ENCODE results near the gene SETD7. TPM values are rescaled to one million over a fixed set of nuclear protein-coding genes. Genes with fewer than 3 reads are reported as not detected.
"Not testable (repeated sequence)": the region's sequence is repeated elsewhere in the genome, so short reads cannot be mapped to it uniquely, and the experiment has no call there.

SETD7 gene
- total RNA-seq, 1 experiment from 2014 or later: 32.2 TPM

DNA sequence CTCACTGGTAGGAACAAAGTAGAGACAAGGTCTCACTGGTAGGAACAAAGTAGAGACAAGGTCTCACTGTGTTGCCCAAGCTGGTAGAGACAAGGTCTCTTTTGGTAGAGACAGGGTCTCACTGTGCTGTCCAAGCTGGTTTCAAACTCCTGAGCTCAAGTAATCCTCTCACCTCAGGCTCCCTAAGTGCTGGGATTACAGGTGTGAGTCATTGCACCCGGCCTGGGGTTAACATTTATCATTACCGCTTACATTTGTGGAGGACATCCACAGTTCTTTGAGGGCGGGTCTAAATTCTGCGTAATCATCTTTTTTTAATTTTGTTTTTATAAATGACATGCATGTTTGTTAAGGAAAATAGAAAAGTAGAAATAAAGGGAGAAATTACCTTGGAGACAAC is 90.1 kb downstream of the SETD7 start:
- H3K9me3 ChIP-seq: peaks cover 13% of the 10 kb centered on the region
- Mint-ChIP-seq H3K27ac (ENCODE audit: unreplicated experiment) (no peak overlapping the region), H3K27me3 (ENCODE audit: insufficient read depth, unreplicated experiment) (no peaks in the 10 kb centered on the region), H3K4me3 (ENCODE audit: unreplicated experiment) (no peak overlapping the region), H3K4me1 (ENCODE audit: low read depth, unreplicated experiment) (peaks cover 17% of the 10 kb centered on the region), H3K9me3 (ENCODE audit: unreplicated experiment) (peaks cover 18% of the 10 kb centered on the region), H3K36me3 (ENCODE audit: insufficient read depth, unreplicated experiment) (peaks cover 17% of the 10 kb centered on the region)
- no peaks in the 10 kb centered on the region for H3K36me3 ChIP-seq (ENCODE audit: control insufficient read depth, insufficient read depth, low read length)
- no peak for DNase-seq
- TF ChIP-seq, protein P1, sequence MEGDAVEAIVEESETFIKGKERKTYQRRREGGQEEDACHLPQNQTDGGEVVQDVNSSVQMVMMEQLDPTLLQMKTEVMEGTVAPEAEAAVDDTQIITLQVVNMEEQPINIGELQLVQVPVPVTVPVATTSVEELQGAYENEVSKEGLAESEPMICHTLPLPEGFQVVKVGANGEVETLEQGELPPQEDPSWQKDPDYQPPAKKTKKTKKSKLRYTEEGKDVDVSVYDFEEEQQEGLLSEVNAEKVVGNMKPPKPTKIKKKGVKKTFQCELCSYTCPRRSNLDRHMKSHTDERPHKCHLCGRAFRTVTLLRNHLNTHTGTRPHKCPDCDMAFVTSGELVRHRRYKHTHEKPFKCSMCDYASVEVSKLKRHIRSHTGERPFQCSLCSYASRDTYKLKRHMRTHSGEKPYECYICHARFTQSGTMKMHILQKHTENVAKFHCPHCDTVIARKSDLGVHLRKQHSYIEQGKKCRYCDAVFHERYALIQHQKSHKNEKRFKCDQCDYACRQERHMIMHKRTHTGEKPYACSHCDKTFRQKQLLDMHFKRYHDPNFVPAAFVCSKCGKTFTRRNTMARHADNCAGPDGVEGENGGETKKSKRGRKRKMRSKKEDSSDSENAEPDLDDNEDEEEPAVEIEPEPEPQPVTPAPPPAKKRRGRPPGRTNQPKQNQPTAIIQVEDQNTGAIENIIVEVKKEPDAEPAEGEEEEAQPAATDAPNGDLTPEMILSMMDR (IDR thresholded peaks at IDR 0.05; ENCODE audit: insufficient read depth in 1 of 2, low read depth in 1 of 2, low read length in 1 of 2, severe bottlenecking in 1 of 2, unreplicated experiment in 1 of 2): no peak
- intact Hi-C loops (cut with micrococcal nuclease; ENCODE audit: unreplicated experiment): no loop called here
- POLR2A ChIA-PET: no interaction called here
- CTCF ChIA-PET: no interaction called here
- no peaks in the 10 kb centered on the region for H3K27me3 ChIP-seq (replicated peaks; ENCODE audit: control insufficient read depth, insufficient read depth, low read length)
- no peak overlapping the region for H3K4me3 ChIP-seq (ENCODE audit: low read depth, low read length)
- no TSS peak for BruUV-seq (replicated peaks)
- peaks cover 13% of the 10 kb centered on the region for H3K4me1 ChIP-seq

DNA sequence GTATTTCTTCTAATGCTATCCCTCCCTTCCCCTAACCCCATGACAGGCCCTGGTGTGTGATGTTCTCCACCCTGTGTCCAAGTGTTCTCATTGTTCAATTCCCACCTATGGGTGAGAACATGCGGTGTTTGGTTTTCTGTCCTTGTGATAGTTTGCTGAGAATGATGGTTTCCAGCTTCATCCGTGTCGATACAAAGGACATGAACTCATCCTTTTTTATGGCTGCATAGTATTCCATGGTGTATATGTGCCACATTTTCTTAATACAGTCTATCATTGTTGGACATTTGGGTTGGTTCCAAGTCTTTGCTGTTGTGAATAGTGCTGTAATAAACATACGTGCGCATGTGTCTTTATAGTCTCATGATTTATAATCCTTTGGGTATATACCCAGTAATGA is 91.5 kb downstream of the SETD7 start:
- not testable (repeated sequence) for H3K27ac Mint-ChIP-seq (ENCODE audit: unreplicated experiment)

DNA sequence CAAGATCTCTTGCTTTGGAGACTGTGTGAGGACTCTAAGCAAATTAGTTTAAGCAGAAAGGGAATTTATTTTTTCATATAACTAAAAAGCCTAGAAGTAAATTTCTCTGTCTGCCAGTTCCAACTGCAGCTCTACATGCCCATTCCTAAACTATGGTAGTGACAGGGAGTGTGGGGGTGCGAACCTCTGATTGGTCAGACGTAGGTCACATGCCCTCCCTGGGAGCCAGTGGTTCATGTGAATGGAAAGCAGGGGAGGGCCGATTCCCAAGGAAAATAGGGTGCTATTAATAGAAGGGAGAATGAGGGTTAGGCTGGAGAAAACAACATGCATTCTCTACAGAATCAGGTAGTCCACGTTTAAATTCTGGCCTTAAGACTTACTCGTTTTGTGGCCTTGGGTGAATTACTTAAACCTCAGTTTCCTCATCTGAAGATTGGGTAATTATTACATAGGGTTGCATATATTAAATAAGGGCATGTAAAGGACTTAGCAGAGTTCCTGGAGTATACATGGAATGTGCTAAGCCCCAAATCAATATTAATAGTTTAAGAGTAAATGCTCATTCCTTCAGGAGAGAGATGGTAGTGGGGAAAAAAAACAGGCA is 94.9 kb downstream of the SETD7 start:
- no peak overlapping the region for H3K4me3 Mint-ChIP-seq (ENCODE audit: unreplicated experiment)
- intact Hi-C loops (cut with micrococcal nuclease; ENCODE audit: unreplicated experiment): no loop called here
- peaks cover 38% of the 10 kb centered on the region for H3K4me1 Mint-ChIP-seq (ENCODE audit: low read depth, unreplicated experiment)

More for the DNA sequence above, 91.5 kb downstream of the SETD7 start:
- DNase-seq; H3K4me3 Mint-ChIP-seq (ENCODE audit: unreplicated experiment); POLR2A ChIA-PET; H3K36me3 ChIP-seq (ENCODE audit: control insufficient read depth, insufficient read depth, low read length); H3K27me3 ChIP-seq (replicated peaks; ENCODE audit: control insufficient read depth, insufficient read depth, low read length); H3K4me3 ChIP-seq (ENCODE audit: low read depth, low read length); CTCF ChIA-PET; intact Hi-C loops (cut with micrococcal nuclease; ENCODE audit: unreplicated experiment); BruUV-seq (replicated peaks); H3K27me3 Mint-ChIP-seq (ENCODE audit: insufficient read depth, unreplicated experiment): not testable (repeated sequence)
- H3K4me1 ChIP-seq: peaks cover 21% of the 10 kb centered on the region
- Mint-ChIP-seq H3K9me3 (ENCODE audit: unreplicated experiment) (peaks cover 17% of the 10 kb centered on the region), H3K4me1 (ENCODE audit: low read depth, unreplicated experiment) (peaks cover 17% of the 10 kb centered on the region), H3K36me3 (ENCODE audit: insufficient read depth, unreplicated experiment) (peaks cover 12% of the 10 kb centered on the region)
- peaks cover 13% of the 10 kb centered on the region for H3K9me3 ChIP-seq

More for the DNA sequence above, 94.9 kb downstream of the SETD7 start:
- Histone ChIP-seq H3K27me3 (replicated peaks; ENCODE audit: control insufficient read depth, insufficient read depth, low read length) (no peaks in the 10 kb centered on the region), H3K4me3 (ENCODE audit: low read depth, low read length) (no peak overlapping the region), H3K9me3 (no peaks in the 10 kb centered on the region), H3K36me3 (ENCODE audit: control insufficient read depth, insufficient read depth, low read length) (no peaks in the 10 kb centered on the region), H3K4me1 (peaks cover 45% of the 10 kb centered on the region)
- no peaks in the 10 kb centered on the region for H3K27me3 Mint-ChIP-seq (ENCODE audit: insufficient read depth, unreplicated experiment)
- POLR2A ChIA-PET: no interaction called here
- no TSS peak for BruUV-seq (replicated peaks)
- no peak for DNase-seq
- TF ChIP-seq, protein P1 (IDR thresholded peaks at IDR 0.05; ENCODE audit: insufficient read depth in 1 of 2, low read depth in 1 of 2, low read length in 1 of 2, severe bottlenecking in 1 of 2, unreplicated experiment in 1 of 2): no peak
- no peaks in the 10 kb centered on the region for H3K9me3 Mint-ChIP-seq (ENCODE audit: unreplicated experiment)
- CTCF ChIA-PET: interaction anchor here (0.6 to 0.7 kb wide), 2 partner anchors 18 to 1876 kb away, joined by 4 to 6 read pairs; no protein-coding TSS in a partner anchor
- no peak overlapping the region for H3K27ac Mint-ChIP-seq (ENCODE audit: unreplicated experiment)
- peaks cover 20% of the 10 kb centered on the region for H3K36me3 Mint-ChIP-seq (ENCODE audit: insufficient read depth, unreplicated experiment)
